ENCODE data around the gene FOXN3. TPM values are rescaled to one million over a fixed set of nuclear protein-coding genes. Genes with fewer than 3 reads are reported as not detected.
"Not testable (repeated sequence)": the region's sequence is repeated elsewhere in the genome, so short reads cannot be mapped to it uniquely, and the experiment has no call there.

The FOXN3 gene
- total RNA-seq, 1 donor from 2014 or later = 40.7 TPM

DNA sequence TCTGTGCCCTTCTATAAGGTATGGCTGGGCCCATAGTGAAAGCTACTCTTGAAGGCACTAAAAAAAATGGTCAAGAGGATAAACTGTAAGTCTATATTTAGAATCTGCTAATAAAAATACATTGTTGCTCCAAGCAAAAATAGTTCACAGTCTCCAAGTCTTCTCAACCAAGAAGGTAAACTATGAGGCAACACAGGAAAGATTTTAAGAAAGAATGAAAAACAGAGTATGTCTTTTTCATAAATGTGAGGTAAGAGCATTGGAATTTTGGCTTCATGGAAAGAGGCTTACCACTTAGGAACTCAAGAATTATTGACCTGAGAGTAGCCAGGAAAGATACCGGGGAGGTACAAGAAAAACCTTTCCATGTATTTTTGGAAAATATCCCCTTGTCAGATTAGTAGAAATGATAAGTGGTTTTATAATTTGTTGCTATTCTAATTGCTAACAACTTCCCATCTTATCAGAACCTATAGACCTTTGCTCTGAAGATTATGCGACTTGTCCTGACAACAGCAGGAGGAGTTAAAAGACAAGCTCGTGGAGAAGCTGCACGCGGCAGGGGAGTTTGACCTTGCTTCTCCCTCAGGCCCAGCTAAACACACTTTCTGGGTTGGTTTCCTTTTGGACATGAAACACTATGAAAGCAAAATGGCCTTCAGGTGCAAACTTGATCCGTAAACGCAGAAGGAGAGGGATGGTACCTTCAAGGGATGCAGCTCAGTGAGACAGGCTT lies 238.1 kb downstream of the FOXN3 start:
- no peak for DNase-seq (ENCODE audit: extremely low read depth, low read depth, low spot score)

GRCh38 chr14:89178376-89178775 lies 238.7 kb downstream of the FOXN3 start:
- DNase-seq (ENCODE audit: extremely low read depth, low read depth, low spot score) = no peak

GRCh38 chr14:89175881-89176799 lies 240.9 kb downstream of the FOXN3 start:
- DNase-seq (ENCODE audit: extremely low read depth, low read depth, low spot score) = no peak

- no peak for DNase-seq (ENCODE audit: extremely low read depth, low read depth, low spot score)
These were observed 245.4 kb downstream of the FOXN3 start for GRCh38 chr14:89171628-89172027.

GRCh38 chr14:89171168-89171567 lies 245.9 kb downstream of the FOXN3 start:
- DNase-seq (ENCODE audit: extremely low read depth, low read depth, low spot score) = no peak

DNA sequence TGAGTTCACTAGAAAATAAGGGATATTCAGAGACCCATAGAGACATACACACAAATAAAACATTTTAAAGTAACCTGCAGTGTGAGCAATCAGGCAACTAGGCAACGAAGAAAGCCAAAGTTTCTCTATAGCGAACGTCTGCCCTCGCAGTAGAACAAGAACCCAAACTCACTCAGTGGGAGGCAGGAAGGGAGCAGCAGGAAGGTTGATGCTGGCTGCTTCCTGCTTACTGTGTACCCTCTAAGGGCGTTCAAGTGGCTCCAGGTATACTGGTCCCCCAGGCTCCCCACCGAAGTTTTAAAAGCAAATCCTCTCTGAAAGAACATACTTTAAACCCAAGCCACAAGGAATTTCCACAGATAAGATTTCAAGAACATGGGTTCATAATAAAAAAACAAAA lies 249.3 kb downstream of the FOXN3 start:
- no peak for DNase-seq (ENCODE audit: extremely low read depth, low read depth, low spot score)

- DNase-seq (ENCODE audit: extremely low read depth, low read depth, low spot score) = no peak
These were observed 250.4 kb downstream of the FOXN3 start for GRCh38 chr14:89166633-89167032.

DNA sequence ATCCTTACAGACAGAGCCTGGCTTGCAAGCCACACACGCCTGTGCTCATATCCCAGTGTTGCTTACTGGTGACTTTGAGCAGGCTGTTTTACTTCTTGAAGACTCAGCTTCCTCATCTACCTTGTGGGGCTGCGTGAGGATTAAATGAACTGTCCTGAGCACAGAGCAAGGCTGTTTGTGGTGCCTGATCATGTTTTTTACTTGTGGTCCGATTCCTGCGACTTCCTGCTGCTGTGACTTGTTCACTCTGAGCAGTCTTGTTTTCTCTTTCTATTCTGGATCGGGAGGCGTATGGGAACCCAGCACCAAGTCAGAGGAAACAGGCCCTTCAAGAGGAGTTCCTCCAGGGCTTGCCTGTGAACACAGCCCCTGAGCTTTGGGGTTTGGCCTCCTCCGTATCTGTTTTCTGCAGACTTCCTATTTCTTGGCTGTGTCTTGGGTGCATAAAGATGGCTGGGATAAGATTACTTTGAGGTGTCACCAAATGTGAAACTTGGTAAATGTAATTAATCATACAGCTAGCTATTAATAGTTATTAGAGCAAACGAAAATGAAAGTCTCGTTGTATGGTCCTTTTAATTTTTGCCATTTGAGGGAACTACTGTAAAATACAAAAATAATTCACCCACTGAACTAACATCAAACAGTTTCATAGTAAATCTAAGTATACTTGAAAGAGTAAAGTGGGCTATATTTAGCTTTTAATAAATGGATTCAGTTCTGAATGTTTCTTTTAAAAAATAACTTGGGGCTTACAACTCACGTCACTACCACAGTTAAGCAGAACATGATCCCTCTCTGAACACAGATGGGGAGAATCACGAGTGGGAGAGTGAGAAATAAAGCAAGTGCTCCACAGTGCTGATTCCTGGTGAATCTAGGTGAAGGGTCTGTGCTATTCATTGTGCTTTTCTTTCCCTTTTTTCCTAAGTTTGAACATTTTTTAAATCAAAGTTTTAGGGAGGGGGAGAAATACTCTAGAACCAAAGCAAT lies 251.5 kb downstream of the FOXN3 start:
- DNase-seq (ENCODE audit: extremely low read depth, low read depth, low spot score) = peak; percentile 60

GRCh38 chr14:89164168-89165073 lies 252.6 kb downstream of the FOXN3 start:
- no peak for DNase-seq (ENCODE audit: extremely low read depth, low read depth, low spot score)

DNA sequence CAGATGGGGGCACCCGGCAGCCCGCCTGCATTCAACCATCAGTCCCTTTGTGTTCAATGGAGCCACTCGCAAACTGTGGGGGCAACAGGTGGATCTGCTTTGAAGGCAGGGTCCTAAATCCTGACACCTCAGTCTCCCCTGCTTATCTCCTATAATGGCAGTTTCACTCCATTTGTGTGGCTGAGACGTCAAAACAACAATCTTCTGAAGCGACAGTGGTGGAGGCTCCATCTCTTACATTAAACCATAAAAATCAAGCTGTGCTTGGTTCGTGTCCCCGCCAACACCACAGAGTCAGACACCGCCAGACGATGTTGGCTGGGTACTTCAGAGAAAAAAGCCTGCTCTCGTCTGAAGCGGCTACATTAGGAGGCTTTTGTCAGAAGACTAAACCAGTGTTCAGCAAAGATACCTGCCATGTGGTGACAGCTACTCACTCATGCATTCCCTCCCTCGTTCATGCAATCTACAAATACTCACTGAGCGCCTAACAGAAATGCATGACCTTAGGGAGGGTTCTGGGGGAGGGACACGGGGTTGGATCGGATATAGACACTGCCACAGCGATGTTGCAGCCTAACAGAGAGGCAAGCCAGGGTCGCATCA lies 253.9 kb downstream of the FOXN3 start:
- no peak for DNase-seq (ENCODE audit: extremely low read depth, low read depth, low spot score)

DNA sequence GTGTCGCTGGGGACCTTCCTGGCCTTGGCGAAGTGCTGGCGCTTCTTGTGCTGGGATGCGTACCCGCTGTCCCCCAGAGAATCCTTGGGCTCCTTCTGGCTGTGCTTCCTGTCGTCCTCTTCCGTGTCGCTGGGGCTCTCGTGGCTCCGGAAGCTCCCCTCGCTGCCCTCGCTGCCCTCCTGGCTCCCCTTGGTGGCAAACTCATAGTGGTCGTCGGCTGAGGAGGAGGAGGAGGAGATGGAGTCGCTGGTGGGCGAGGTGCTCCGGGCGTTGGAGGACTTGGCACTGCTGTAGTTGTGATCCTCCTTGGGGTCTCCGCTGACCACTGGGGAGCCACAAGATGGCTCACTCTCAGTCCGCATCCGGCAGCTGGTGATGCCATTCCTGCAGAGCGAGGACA lies 254.4 kb downstream of the FOXN3 start:
- no peak for DNase-seq (ENCODE audit: extremely low read depth, low read depth, low spot score)

DNA sequence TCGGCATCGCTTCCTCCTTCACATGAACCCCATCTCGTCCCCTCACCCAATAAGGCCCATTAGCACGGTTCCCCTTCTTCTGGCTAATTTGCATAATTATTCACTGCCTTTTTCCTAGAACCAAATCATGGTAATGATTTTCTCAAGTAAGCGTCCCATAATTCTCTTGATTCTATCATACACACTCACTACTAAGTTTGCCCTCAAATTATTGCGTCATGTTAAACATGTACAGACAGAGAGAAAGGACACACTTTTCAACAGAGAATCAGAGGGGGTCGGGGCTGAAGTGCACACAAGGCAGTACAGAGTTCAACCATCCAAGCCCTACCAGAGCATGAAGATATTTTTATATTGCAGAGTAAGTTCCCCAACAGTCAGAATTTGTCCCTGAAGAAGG lies 256.6 kb downstream of the FOXN3 start:
- DNase-seq (ENCODE audit: extremely low read depth, low read depth, low spot score) = no peak

DNA sequence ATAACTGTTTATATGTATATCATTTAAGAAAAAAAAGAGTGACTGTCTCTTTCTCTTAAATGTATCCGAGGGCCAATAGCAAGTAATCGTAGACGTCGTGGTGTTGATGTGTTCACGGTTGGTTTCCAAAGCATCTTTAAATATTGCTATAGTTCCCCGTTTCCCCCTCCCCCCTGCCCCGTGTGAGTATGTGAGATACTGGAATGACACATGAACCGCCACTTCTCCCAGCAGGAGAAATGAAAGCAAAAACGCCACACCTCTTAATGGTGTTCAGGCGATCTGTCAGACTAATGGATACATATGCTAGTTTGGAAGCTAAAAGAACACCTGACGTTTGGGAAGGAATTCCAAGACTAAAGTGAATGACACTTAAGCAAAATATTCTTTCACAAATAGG lies 258.3 kb downstream of the FOXN3 start:
- no peak for DNase-seq (ENCODE audit: extremely low read depth, low read depth, low spot score)

GRCh38 chr14:89158104-89158503 lies 258.9 kb downstream of the FOXN3 start:
- not testable (repeated sequence) for DNase-seq (ENCODE audit: extremely low read depth, low read depth, low spot score)

DNA sequence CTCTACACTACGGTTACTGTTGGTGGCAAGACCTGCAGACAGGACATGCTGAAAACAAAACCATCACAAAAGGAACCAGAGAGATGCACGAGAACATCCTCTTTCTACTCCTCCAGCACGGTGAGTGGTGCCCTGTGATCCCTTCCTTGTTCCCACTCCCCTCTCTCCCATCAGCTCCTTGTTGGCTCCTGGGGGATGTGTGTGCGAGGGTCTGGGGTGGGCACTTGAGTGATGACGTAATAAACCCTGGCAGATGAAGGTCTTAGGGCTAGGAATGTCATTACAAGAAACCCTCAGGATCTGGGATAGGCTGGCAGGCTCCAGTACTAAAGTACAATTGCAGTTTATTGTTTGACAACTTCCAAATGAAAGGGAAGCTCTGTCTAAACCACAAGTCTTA lies 261.5 kb downstream of the FOXN3 start:
- no peak for DNase-seq (ENCODE audit: extremely low read depth, low read depth, low spot score)

- DNase-seq (ENCODE audit: extremely low read depth, low read depth, low spot score) = not testable (repeated sequence)
These were observed 265.3 kb downstream of the FOXN3 start for GRCh38 chr14:89151693-89152092.

DNA sequence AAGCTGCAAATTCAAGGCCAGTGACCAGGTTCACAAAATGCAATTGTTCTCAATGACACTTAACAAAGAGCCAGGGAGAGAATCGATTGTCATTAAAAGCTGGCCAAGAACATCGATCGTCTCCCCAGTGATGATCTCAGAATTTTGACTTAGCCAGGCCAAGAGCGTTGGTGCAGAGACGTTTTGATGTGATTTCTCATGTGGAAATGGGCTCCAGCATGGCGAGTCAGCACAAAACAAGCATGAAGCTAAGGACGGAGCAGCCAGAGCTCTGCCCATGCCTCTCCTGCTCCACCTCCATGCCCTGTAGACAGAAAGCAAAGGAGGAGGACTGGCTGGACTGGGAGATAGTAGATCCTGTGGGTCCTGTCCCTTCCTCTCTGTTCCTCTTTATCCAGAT lies 270.8 kb downstream of the FOXN3 start:
- DNase-seq (ENCODE audit: extremely low read depth, low read depth, low spot score) = no peak

DNA sequence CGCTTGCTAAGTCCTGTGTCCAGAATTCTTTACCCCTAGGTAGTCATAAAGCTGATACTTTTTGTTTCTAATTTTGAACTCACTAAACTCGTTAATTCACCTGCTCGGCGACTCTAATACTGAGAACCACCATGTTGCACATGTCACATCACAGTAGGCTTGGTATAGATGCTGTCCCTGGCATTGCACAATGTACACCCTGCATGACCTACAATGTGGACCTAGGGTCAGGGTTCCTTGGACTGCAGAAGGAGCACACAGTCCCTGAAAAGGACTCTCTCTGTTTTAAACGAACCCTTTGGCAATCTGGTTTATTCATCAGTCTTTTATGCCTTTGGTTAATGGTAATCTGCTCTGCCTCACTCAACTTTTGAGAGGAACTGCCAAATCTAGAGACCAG lies 272.4 kb downstream of the FOXN3 start:
- no peak for DNase-seq (ENCODE audit: extremely low read depth, low read depth, low spot score)

DNA sequence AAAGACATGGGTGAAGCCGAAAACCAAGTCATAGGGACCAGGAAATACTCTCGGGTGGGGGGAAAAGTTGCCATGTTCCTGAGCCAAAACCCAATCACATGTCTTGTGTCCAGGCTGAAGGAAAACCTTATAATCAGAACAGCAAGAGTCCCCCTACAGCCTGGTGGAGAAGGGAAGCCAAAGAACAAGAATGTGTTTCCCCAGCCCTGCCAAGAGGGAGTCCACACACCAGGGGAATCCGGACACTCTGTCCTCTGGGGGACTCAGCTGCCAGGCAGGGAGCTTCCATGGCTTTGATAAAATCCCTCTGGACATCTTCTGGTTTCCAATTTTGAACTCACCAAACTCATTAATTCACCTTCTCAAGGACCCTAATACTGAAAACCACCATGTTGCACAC lies 273.0 kb downstream of the FOXN3 start:
- no peak for DNase-seq (ENCODE audit: extremely low read depth, low read depth, low spot score)
